GM10248 (cell line): ENCODE data around the gene FOSL1.

Source experiments
- CTCF ChIA-PET: fragments of 300-600 bp; sonication (Branson Sonifier 250); formaldehyde crosslinking; extraction: SDS; loops from one replicate; lab custom pipeline; 2021; ENCODE audit warnings: antibody characterized with exemption; lab: Yijun Ruan, JAX
- POLR2A ChIA-PET: fragments of 350-650 bp; sonication (Branson Sonifier 250); formaldehyde crosslinking; extraction: SDS; loops from one replicate; lab custom pipeline; 2020; ENCODE audit warnings: antibody characterized with exemption; lab: Yijun Ruan, JAX
- DNase-seq: peaks from one replicate; pipeline ENCODE4 v3.0.0; 2012; ENCODE audit errors: extremely low spot score
- CTCF ChIP-seq: IDR thresholded peaks from 2 replicates; pipeline ENCODE4 v1.5.1; 2012; ENCODE audit warnings: mild to moderate bottlenecking, low read depth; ENCODE audit errors: extremely low read depth, missing control alignments, control extremely low read depth

The FOSL1 gene

GRCh38 chr11:65932558-65932919 is 32.4 kb upstream of the FOSL1 start:
- no peak for DNase-seq
- POLR2A ChIA-PET = no interaction called here
- CTCF ChIA-PET = interaction anchor here (0.9 to 1.9 kb wide), 4 partner anchors 9 to 48 kb away, joined by 3 to 5 read pairs (median 4); partner anchors contain the start of gene FIBP
- no peak for TF ChIP-seq CTCF

- ChIA-PET CTCF (interaction anchor here (0.9 to 1.9 kb wide), 2 partner anchors 44 to 47 kb away, joined by 5 read pairs; partner anchors contain the start of gene FIBP), POLR2A (no interaction called here)
- TF ChIP-seq CTCF = peak; percentile 13
- DNase-seq = no peak
These were observed 31.8 kb upstream of the FOSL1 start for GRCh38 chr11:65931773-65932557.

- CTCF ChIA-PET = interaction anchor here (1.0 to 2.1 kb wide), 3 partner anchors 15 to 69 kb away, joined by 3 to 5 read pairs (median 3); partner anchors contain the start of gene CCDC85B
- POLR2A ChIA-PET = no interaction called here
- no peak for TF ChIP-seq CTCF
- no peak for DNase-seq
These were observed 28.5 kb upstream of the FOSL1 start for GRCh38 chr11:65928667-65929066.

GRCh38 chr11:65927904-65928397 is 27.8 kb upstream of the FOSL1 start:
- peak; percentile 89 for DNase-seq
- TF ChIP-seq CTCF = no peak
- CTCF ChIA-PET = interaction anchor here (0.8 to 2.1 kb wide), 6 partner anchors 8 to 68 kb away, joined by 3 to 7 read pairs (median 4); partner anchors contain the start of genes CCDC85B and FIBP
- POLR2A ChIA-PET = interaction anchor here (0.6 kb wide), 1 partner anchor 383 kb away, joined by 3 read pairs; no protein-coding TSS in a partner anchor

- DNase-seq = no peak
- ChIA-PET CTCF (interaction anchor here (1.0 kb wide), 1 partner anchor 41 kb away, joined by 3 read pairs; no protein-coding TSS in a partner anchor), POLR2A (no interaction called here)
- no peak for TF ChIP-seq CTCF
These were observed 25.2 kb upstream of the FOSL1 start for GRCh38 chr11:65925397-65925796.

GRCh38 chr11:65922565-65922964 is 22.4 kb upstream of the FOSL1 start:
- DNase-seq = no peak
- ChIA-PET POLR2A (no interaction called here), CTCF (interaction anchor here (0.9 to 3.5 kb wide), 6 partner anchors 11 to 100 kb away, joined by 3 to 15 read pairs (median 4); partner anchors contain the start of gene FIBP)
- no peak for TF ChIP-seq CTCF
